CD14-positive monocyte (primary cell): Measurements from ENCODE around the gene TXNDC11. TPM values are rescaled to one million over a fixed set of nuclear protein-coding genes. Genes with fewer than 3 reads are reported as not detected.

Experiments
- DNase-seq, 3 donors: peaks; one replicate each; pipeline ENCODE4 v3.0.0-alpha.2; 2011 to 2022
- H2AFZ ChIP-seq: 2 replicates; pipeline ENCODE4 v1.6.0; 2012; ENCODE audit warnings: mild to moderate bottlenecking, low read depth, low read length, inconsistent platforms; ENCODE audit not compliant: insufficient read depth, poor library complexity, severe bottlenecking
- H3K27ac ChIP-seq, 2 donors: 1 replicate in 1 of 2; 2 replicates in 1 of 2; pipeline ENCODE4 v1.5.1; 2012 to 2013; ENCODE audit warnings: low read length in 2 of 2, control low read depth in 1 of 2, inconsistent platforms in 1 of 2, low read depth in 1 of 2, mild to moderate bottlenecking in 1 of 2
- H3K27me3 ChIP-seq, 2 donors: one replicate each; pipeline versions ENCODE4 v1.6.0 to v1.6.1; 2011 to 2013; ENCODE audit warnings: low read length in 2 of 2; ENCODE audit not compliant: control insufficient read depth in 2 of 2, insufficient read depth in 2 of 2
- H3K36me3 ChIP-seq, 2 donors: replicated peaks in 1 of 2; 1 replicate in 1 of 2; 2 replicates in 1 of 2; pipeline versions ENCODE4 v1.5.1 to v1.6.1; 2012 to 2013; ENCODE audit warnings: low read length in 2 of 2, control low read depth in 1 of 2, inconsistent platforms in 1 of 2, mild to moderate bottlenecking in 1 of 2; ENCODE audit not compliant: insufficient read depth in 2 of 2, control insufficient read depth in 1 of 2
- H3K4me1 ChIP-seq, 2 donors: 1 replicate in 1 of 2; 2 replicates in 1 of 2; pipeline versions ENCODE4 v1.5.1 to v1.6.1; 2012 to 2013; ENCODE audit warnings: low read length in 2 of 2, control low read depth in 1 of 2, inconsistent platforms in 1 of 2, mild to moderate bottlenecking in 1 of 2, moderate library complexity in 1 of 2; ENCODE audit not compliant: insufficient read depth in 2 of 2, control insufficient read depth in 1 of 2
- H3K4me2 ChIP-seq: replicated peaks from 2 replicates; pipeline ENCODE3; 2012; ENCODE audit warnings: low read length, moderate library complexity, mild to moderate bottlenecking; ENCODE audit not compliant: poor library complexity, severe bottlenecking; ENCODE audit errors: extremely low read depth
- H3K4me3 ChIP-seq, 3 experiments: fragments of 200-600 bp in 1 of 3; sonication (generic) in 1 of 3; replicated peaks in 1 of 3; 1 replicate in 2 of 3; 2 replicates in 1 of 3; pipeline ENCODE4 v1.5.1; 2011 to 2013; ENCODE audit warnings: low read length in 3 of 3, mild to moderate bottlenecking in 3 of 3, control low read depth in 2 of 3, low read depth in 2 of 3, inconsistent platforms in 1 of 3, moderate library complexity in 1 of 3
- H3K79me2 ChIP-seq: 2 replicates; pipeline ENCODE4 v1.6.0; 2012; ENCODE audit warnings: mild to moderate bottlenecking, control low read depth, inconsistent platforms, low read length, moderate library complexity; ENCODE audit not compliant: insufficient read depth
- H3K9ac ChIP-seq: 2 replicates; pipeline ENCODE4 v1.6.0; 2017; ENCODE audit warnings: low read length, mild to moderate bottlenecking; ENCODE audit not compliant: insufficient read depth, poor library complexity, severe bottlenecking
- H3K9me3 ChIP-seq, 2 donors: replicated peaks in 1 of 2; 1 replicate in 1 of 2; 2 replicates in 1 of 2; pipeline versions ENCODE4 v1.5.1 to v1.6.1; 2012 to 2013; ENCODE audit warnings: low read length in 2 of 2, control low read depth in 1 of 2; ENCODE audit not compliant: control insufficient read depth in 1 of 2, insufficient read depth in 1 of 2
- H4K20me1 ChIP-seq: 2 replicates; pipeline ENCODE4 v1.6.0; 2012; ENCODE audit warnings: mild to moderate bottlenecking, low read length, control low read depth, moderate library complexity; ENCODE audit not compliant: insufficient read depth
- H3K27ac Mint-ChIP-seq, 7 donors: one replicate each; pipeline ENCODE4 v1.8.0; 2020; ENCODE audit warnings: mild to moderate bottlenecking in 7 of 7, mixed read lengths in 7 of 7, moderate library complexity in 6 of 7, inconsistent platforms in 2 of 7
- H3K27me3 Mint-ChIP-seq, 3 donors: one replicate each; pipeline ENCODE4 v1.8.0; 2021 to 2022; ENCODE audit warnings: low read depth in 3 of 3, mild to moderate bottlenecking in 3 of 3, mixed read lengths in 3 of 3, moderate library complexity in 3 of 3, inconsistent platforms in 1 of 3
- H3K36me3 Mint-ChIP-seq, 2 donors: one replicate each; pipeline ENCODE4 v1.8.0; 2020; ENCODE audit warnings: mixed read lengths in 2 of 2, inconsistent platforms in 1 of 2, mild to moderate bottlenecking in 1 of 2
- H3K4me1 Mint-ChIP-seq: one replicate; pipeline ENCODE4 v1.8.0; 2020; ENCODE audit warnings: mild to moderate bottlenecking, mixed read lengths
- H3K4me3 Mint-ChIP-seq, 2 donors: one replicate each; pipeline ENCODE4 v1.8.0; 2020; ENCODE audit warnings: mild to moderate bottlenecking in 2 of 2, mixed read lengths in 2 of 2, moderate library complexity in 1 of 2
- H3K9me3 Mint-ChIP-seq, 7 donors: one replicate each; pipeline ENCODE4 v1.8.0; 2020 to 2022; ENCODE audit warnings: mixed read lengths in 7 of 7, mild to moderate bottlenecking in 6 of 7, moderate library complexity in 6 of 7, inconsistent platforms in 2 of 7
- WGBS: methylation state at CpG from one replicate; pipeline ENCODE4 v1.1.5; 2013; ENCODE audit warnings: missing lambda C conversion rate; ENCODE audit not compliant: insufficient coverage; 5-methylcytosine and 5-hydroxymethylcytosine counted together
- intact Hi-C, 2 donors: fragments of 100-400 bp; cut with micrococcal nuclease; formaldehyde crosslinking; loops; one replicate each; pipeline versions ENCODE4 v1.15.0 to v1.15.1; 2023
- polyA plus RNA-seq, 3 donors: library from polyadenylated mRNA; depleted of rRNA in 1 of 3; unstranded in 2 of 3; stranded (reverse) in 1 of 3; fragments of 300-500 nt in 2 of 3; fragments of >200 nt in 1 of 3; fragmentation: Illumina TruSeq in 2 of 3; gene quantifications; 1 replicate in 2 of 3; 2 replicates in 1 of 3; pipeline ENCODE4 v1.2.3, GENCODE V29; 2012 to 2021
- TF ChIP-seq, protein P1 (sequence below): fragments of 200-600 bp; IDR thresholded peaks from one replicate; pipeline ENCODE4 v1.8.0; 2022; ENCODE audit warnings: antibody characterized with exemption, mild to moderate bottlenecking

TXNDC11 gene
- polyA plus RNA-seq, 3 donors: 32.9 to 60.0 (median 40.6) TPM

GRCh38 chr16:11676799-11677198, 65.9 kb downstream of the TXNDC11 start:
- peaks cover 0 to 2% (median 2%) of the 10 kb centered on the region in 3 donors for H3K27me3 Mint-ChIP-seq
- Histone ChIP-seq H3K4me2 (no peak overlapping the region), H4K20me1 (peaks cover 100% of the 10 kb centered on the region), H3K4me3 (no peak overlapping the region), H3K27me3 (no peaks in the 10 kb centered on the region), H3K4me1 (peaks cover 76 to 90% of the 10 kb centered on the region in 2 donors), H3K79me2 (peaks cover 77% of the 10 kb centered on the region), H3K9me3 (no peaks in the 10 kb centered on the region), H3K36me3 (peaks cover 46 to 74% of the 10 kb centered on the region in 2 donors), H3K27ac (peak overlapping the region in 1 of 2 donors; percentile 56), H3K9ac (no peak overlapping the region), H2AFZ (no peak overlapping the region)
- 98% methylated on average over 8 of the region's 14 CpGs for WGBS
- H3K4me1 Mint-ChIP-seq: peaks cover 88% of the 10 kb centered on the region
- no peak for DNase-seq
- no peak overlapping the region for H3K4me3 Mint-ChIP-seq
- H3K9me3 Mint-ChIP-seq: no peaks in the 10 kb centered on the region
- TF ChIP-seq, protein P1, sequence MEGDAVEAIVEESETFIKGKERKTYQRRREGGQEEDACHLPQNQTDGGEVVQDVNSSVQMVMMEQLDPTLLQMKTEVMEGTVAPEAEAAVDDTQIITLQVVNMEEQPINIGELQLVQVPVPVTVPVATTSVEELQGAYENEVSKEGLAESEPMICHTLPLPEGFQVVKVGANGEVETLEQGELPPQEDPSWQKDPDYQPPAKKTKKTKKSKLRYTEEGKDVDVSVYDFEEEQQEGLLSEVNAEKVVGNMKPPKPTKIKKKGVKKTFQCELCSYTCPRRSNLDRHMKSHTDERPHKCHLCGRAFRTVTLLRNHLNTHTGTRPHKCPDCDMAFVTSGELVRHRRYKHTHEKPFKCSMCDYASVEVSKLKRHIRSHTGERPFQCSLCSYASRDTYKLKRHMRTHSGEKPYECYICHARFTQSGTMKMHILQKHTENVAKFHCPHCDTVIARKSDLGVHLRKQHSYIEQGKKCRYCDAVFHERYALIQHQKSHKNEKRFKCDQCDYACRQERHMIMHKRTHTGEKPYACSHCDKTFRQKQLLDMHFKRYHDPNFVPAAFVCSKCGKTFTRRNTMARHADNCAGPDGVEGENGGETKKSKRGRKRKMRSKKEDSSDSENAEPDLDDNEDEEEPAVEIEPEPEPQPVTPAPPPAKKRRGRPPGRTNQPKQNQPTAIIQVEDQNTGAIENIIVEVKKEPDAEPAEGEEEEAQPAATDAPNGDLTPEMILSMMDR: no peak
- H3K27ac Mint-ChIP-seq: peak overlapping the region in 5 of 7 donors; percentile 30 to 85 (median 43)
- intact Hi-C loops: no loop called here
- peaks cover 62 to 86% of the 10 kb centered on the region in 2 donors for H3K36me3 Mint-ChIP-seq

- Histone ChIP-seq H3K9ac (no peak overlapping the region), H3K27me3 (no peaks in the 10 kb centered on the region), H2AFZ (no peak overlapping the region), H4K20me1 (peaks cover 100% of the 10 kb centered on the region), H3K4me3 (no peak overlapping the region), H3K36me3 (peaks cover 46 to 74% of the 10 kb centered on the region in 2 donors), H3K27ac (no peak overlapping the region), H3K4me2 (no peak overlapping the region), H3K79me2 (peaks cover 83% of the 10 kb centered on the region), H3K4me1 (peaks cover 76 to 90% of the 10 kb centered on the region in 2 donors), H3K9me3 (no peaks in the 10 kb centered on the region)
- WGBS: 97% methylated on average over 37 of the region's 42 CpGs
- DNase-seq: no peak
- TF ChIP-seq, protein P1: no peak
- H3K4me3 Mint-ChIP-seq: no peak overlapping the region
- intact Hi-C loops: no loop called here
- peak overlapping the region in 2 of 7 donors; percentile 40 to 66 for H3K27ac Mint-ChIP-seq
- H3K4me1 Mint-ChIP-seq: peaks cover 88% of the 10 kb centered on the region
- peaks cover 2 to 3% (median 3%) of the 10 kb centered on the region in 3 donors for H3K27me3 Mint-ChIP-seq
- peaks cover 63 to 91% of the 10 kb centered on the region in 2 donors for H3K36me3 Mint-ChIP-seq
- no peaks in the 10 kb centered on the region for H3K9me3 Mint-ChIP-seq
Measured at GRCh38 chr16:11675561-11676511, 66.8 kb downstream of the TXNDC11 start.
